Stimulated activated CD8-positive, alpha-beta memory T cell treated with anti-CD3 and anti-CD28 coated beads, Interleukin-7, amount 100 ng/mL, for 1 hour (primary cell): Measurements from ENCODE around the gene HAUS7.

ENCODE experiments used
- DNase-seq, 2 donors: peaks; one replicate each; pipeline ENCODE4 v3.0.0-alpha.2; 2020; ENCODE audit warnings: low read depth in 2 of 2

The HAUS7 gene

GRCh38 chrX:153477364-153477857, 7.0 kb upstream of the HAUS7 start:
- no peak for DNase-seq

GRCh38 chrX:153476666-153477363, 6.4 kb upstream of the HAUS7 start:
- no peak for DNase-seq

- DNase-seq: no peak
These were observed 5.4 kb upstream of the HAUS7 start for GRCh38 chrX:153475751-153476281.

- no peak for DNase-seq
These were observed 4.9 kb upstream of the HAUS7 start for GRCh38 chrX:153475271-153475670.

GRCh38 chrX:153474718-153475117, 4.3 kb upstream of the HAUS7 start:
- peak in 1 of 2 donors; percentile 17 for DNase-seq

GRCh38 chrX:153474266-153474665, 3.9 kb upstream of the HAUS7 start:
- no peak for DNase-seq

GRCh38 chrX:153473126-153473525, 2.8 kb upstream of the HAUS7 start:
- no peak for DNase-seq

GRCh38 chrX:153471663-153472280, 1.4 kb upstream of the HAUS7 start:
- no peak for DNase-seq

- no peak for DNase-seq
These were observed 465 bp downstream of the HAUS7 start for GRCh38 chrX:153469811-153470410.

GRCh38 chrX:153468008-153468580, 2.3 kb downstream of the HAUS7 start:
- no peak for DNase-seq

GRCh38 chrX:153465691-153466380, 4.5 kb downstream of the HAUS7 start:
- DNase-seq: no peak

- DNase-seq: no peak
These were observed 6.3 kb downstream of the HAUS7 start for GRCh38 chrX:153464116-153464515.

- no peak for DNase-seq
These were observed 6.8 kb downstream of the HAUS7 start for GRCh38 chrX:153463556-153463955.

GRCh38 chrX:153463031-153463430, 7.3 kb downstream of the HAUS7 start:
- no peak for DNase-seq

GRCh38 chrX:153462291-153462690, 8.1 kb downstream of the HAUS7 start:
- no peak for DNase-seq

GRCh38 chrX:153460826-153461225, 9.6 kb downstream of the HAUS7 start:
- DNase-seq: peak in 1 of 2 donors; percentile 10

- DNase-seq: no peak
These were observed 10.4 kb downstream of the HAUS7 start for GRCh38 chrX:153459986-153460385.

GRCh38 chrX:153458476-153458875, 11.9 kb downstream of the HAUS7 start:
- no peak for DNase-seq

GRCh38 chrX:153457827-153458466, 12.4 kb downstream of the HAUS7 start:
- DNase-seq: no peak

GRCh38 chrX:153457136-153457825, 13.1 kb downstream of the HAUS7 start:
- DNase-seq: no peak

GRCh38 chrX:153456704-153457103, 13.7 kb downstream of the HAUS7 start:
- DNase-seq: no peak
